Epithelial cell of prostate (primary cell): ENCODE measurements around the gene SORCS2.

Source experiments
- DNase-seq: peaks from one replicate; pipeline ENCODE4 v3.0.0-alpha.2; 2011; ENCODE audit warnings: low read depth, low spot score
- H3K27ac ChIP-seq: fragments of 450-650 bp; 2 replicates; pipeline ENCODE4 v1.5.1; 2017; ENCODE audit warnings: mild to moderate bottlenecking

The SORCS2 gene

DNA sequence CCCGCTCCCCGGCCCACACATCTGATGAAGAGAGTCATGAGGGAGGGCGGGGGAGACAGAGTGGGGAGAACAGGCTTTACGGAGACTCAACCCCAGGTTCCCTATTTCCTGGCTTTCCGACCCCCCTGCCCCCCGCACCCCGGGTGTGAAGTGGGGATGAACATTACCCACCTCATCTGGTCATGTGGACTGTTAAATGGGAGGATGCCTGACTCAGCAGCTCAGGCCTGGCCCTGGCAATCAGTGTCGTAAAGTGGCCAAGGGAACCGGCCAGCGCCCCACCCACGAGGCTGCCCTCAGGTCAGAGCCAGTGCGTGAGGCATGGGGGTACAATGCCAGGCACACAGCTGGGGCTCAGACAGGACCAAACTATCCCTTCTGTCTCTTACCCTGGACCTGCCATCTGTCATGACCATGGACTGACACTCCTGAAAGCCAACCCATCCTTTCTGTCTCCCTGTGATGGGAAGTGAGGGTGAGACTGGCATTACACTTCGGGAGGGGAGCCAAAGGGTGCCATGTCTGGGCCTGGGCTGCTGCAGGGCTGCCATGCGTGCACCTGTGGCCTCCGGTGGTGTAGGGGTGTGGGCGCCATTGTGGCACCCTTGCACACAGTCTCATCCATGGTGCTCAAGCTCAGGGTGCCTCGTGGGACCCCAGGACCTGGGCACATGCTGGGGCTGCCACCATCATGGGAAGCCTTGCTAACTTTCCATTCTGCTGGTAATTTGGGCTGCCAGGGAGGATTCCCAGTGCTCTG lies 348.5 kb downstream of the SORCS2 start:
- no peak for DNase-seq
- no peak overlapping the region for H3K27ac ChIP-seq

DNA sequence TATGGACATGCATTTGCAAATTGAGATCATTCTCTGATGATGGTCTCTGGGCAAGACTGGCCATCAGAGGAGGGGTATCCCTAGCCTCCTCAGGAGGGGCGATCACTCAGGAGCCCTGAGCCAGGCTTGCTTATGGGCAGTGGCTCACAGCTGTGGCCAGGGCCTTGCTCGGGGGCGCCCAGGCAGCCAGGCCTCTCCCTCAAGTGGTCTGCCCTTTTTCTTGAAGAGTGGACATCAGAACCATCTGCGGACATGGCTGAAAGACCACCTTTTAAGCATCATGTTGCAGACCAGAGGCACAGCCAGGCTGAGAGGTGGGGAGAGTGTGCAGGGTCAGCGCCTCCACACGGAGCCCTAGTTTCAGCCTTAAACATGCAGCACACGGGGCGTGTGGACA lies 349.1 kb downstream of the SORCS2 start:
- no peak for DNase-seq
- no peak overlapping the region for H3K27ac ChIP-seq

DNA sequence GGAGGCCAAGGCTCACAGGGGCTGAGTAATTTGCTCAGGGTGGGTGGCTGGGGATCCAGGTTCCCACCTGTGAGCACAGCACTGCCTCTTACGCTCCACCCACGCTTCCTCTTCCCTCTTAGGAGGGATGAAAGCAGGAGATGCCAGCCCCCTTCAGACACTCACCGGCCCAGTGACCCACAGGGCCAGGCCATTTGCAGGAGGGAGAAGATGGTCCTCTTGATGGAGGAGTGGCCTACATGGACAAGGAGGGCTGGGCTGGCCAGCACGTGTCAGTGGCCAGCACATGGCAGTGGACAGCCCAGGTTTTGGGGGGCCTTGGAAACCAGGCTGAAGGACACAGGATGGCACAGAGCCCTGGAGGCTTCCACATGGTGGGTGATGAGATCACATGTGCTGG lies 350.4 kb downstream of the SORCS2 start:
- no peak for DNase-seq
- no peak overlapping the region for H3K27ac ChIP-seq

DNA sequence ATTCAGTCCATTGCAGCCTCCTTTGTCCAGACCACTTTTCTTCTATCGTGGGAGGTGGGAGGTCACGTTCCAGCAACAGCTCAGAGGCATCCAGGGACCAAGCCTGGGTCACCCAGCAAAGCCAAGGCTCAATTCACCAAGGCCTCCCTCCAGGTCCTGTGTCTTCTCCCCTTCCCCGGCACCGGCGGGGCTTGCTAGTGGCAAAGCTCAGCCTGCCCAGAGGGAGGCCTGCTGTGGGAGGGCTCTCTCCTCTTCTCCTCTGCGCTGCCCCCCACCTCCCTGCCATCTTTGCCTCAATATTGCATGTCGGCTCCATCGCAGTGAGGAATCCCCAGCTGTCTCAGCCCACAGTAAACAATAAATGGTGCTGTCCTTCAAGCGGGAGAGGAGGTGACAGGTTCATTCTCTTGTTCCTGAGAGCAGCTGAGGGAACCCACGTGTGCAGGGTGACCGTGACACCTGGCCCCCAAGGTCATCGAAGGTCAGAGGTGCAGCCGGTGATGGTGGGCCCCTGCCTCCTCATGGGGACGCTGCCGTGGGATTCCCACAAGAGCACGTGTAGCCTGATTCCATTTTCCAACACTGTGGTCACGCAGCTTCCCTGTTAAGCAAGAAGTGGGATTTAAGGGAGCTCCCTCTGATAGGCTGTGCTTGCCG lies 353.9 kb downstream of the SORCS2 start:
- DNase-seq, result no peak
- H3K27ac ChIP-seq, result no peak overlapping the region

DNA sequence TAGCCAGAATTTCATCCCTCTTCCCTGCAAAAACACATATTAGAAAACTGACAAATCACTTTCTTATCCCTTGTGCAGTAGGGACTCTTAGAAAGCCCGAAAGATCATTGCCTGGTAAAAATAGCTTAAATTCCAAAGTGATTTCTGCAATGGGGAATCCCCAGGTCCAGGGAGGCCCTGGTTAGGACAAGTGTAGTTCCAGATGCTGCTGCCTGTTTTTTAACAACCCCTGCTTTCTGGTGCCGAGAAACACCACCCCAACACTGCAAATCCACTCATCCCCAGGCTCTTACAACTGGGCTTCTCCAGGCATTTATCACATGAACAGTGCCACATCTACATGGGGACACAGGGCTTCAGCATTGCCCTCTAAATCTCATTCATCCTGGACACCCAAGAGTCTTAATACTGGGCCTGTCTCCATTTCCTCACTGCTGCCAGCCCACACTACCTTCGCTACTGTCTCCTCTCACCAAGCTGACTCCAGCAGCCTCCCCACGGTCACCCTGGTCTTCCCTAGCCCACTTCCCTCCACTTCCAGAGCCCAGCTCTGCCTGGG lies 354.6 kb downstream of the SORCS2 start:
- no peak for DNase-seq
- H3K27ac ChIP-seq, result peak overlapping the region; percentile 36

DNA sequence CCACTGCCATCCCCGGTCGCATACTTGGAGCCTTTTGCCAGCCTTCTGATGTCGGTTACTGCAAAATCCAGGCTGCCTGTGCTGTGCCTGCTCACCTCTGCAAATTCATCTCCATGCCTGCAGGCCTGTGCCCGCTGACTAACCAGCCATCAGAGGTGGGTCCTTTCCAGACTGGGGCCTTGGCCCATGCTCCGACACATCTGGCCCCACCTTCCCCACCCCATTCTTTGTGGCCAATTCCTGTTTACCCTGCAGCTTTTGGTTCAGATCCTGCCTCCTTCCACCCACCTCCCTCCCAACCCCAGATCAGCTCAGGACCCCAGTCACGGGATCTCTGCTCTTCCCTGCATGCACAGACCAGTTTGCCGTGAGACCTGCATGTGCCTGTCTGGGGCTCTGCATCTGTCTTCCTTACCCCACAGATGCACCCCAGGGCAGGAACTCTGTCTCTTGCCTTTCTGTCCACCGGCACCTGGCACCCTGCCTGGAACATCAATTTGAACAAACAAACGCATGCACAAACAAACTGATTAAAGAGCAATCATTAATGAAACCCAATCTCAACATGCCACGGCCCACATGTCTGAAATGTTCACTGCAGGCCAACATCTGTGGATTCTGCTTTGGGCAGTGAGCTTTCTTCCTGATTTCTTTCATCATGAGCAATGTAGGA lies 355.2 kb downstream of the SORCS2 start:
- peak overlapping the region; percentile 36 for H3K27ac ChIP-seq
- peak; percentile 40 for DNase-seq

DNA sequence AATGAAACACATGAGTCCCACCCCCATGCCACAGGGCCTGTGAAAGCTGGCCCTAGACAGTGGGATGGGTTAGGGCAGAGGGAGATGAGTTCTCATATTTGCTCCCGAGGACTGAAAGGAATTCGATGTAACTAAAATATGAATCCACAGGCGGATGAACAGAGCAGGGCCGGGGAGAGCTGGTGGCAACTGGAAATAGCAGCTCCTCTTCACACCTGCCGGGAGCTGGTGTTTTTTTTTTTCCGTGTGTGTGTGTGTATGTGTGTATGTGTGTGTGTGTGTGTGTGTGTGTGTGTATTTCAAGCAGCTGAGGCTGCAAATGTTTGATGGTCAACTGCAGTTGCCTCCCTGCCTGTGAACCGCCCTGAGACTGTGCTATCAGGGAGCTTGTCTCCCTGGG lies 357.5 kb downstream of the SORCS2 start:
- no peak for DNase-seq
- no peak overlapping the region for H3K27ac ChIP-seq

DNA sequence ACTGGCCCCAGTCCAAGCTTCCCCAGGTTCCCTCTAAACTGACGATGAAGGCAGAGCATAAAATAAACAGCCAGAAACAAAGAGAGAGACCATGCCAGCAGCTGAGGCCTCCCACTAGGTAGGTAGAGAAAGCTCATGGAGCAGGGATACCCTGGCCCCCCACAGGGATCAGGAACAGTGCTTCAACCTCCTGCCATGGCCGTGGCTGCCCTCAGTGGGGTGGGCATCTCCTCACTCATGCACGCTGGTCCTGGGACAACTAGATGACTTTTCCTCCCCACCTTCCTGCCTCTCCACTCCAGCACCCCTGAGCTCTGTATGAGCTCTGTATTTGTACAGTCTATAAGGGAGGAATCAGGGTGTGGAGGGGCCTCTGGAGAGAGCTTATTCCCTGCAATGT lies 360.1 kb downstream of the SORCS2 start:
- H3K27ac ChIP-seq, result no peak overlapping the region
- DNase-seq, result no peak

DNA sequence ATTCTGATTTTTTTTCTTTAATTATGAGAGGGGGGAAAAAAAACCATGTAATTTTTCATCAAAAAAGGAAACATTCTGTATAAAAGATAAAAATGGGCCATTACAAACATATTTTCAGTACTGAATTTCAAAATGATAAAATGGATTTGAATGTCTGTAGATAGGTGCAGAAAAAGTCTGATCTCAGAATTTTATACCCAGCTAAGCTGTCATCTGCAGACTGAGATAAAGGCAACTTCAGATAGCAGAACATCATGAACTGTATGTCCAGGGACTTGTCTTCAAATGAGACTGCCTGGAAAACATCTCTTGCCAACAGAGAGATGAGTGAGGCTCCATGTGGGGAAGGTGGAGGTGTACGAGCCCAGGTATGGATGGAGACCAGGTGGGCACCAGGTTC lies 360.9 kb downstream of the SORCS2 start:
- no peak overlapping the region for H3K27ac ChIP-seq
- DNase-seq, result no peak

DNA sequence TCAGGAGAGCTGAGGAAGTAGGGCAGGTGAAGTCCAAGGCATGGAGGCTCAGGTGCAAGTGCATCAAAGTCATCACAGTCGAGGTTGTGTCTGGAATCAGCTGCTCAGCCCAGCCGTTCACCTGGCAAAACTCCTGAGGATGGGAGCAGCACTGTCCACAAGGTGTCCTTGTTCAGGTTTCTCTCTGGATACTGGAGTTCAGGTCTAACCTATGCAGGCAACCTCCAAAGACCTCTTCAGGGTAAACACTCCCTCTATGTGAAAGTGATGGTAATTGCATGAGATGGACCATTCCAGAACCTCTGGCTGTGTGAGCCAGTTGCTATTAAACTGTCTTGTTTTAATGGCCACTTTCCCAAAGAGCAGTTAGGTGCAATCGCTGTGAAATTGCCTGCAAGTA lies 362.6 kb downstream of the SORCS2 start:
- no peak for DNase-seq
- no peak overlapping the region for H3K27ac ChIP-seq

DNA sequence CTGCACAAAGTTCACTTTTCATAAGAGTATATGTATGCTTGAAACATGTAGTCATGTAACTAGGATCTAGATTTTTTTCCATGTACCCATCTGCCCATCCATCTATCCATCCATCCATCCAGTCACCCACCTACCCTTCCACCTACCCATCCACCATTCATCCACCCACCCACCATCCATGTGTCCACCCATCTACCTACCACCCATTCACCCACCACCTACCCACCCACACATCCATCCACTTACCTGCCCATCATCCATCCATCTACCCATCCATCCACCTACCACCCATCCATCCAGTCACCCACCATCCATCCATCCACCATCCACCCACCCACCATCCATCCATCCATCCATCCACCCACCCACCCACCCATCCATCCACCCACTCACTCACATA lies 364.2 kb downstream of the SORCS2 start:
- DNase-seq, result no peak
- no peak overlapping the region for H3K27ac ChIP-seq

DNA sequence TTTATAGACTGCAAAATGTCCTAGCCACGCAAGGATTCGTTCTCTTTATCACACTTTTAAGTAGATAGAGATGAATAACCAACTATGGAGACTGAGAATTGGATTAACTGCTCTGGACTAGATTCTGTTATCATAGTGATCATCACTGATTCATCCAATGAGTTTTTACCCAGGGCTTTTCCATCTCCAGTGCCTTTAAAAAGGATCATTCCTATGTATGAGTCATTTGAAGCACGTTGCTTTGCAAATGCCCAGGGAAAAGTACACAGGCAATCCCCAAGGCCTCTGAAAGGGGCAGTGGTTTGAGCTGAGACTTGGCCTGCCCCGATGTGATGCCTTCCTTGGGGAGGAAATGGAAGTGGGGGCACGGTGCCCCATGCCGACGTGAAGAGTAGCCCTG lies 365.1 kb downstream of the SORCS2 start:
- DNase-seq, result peak; percentile 24
- H3K27ac ChIP-seq, result no peak overlapping the region

DNA sequence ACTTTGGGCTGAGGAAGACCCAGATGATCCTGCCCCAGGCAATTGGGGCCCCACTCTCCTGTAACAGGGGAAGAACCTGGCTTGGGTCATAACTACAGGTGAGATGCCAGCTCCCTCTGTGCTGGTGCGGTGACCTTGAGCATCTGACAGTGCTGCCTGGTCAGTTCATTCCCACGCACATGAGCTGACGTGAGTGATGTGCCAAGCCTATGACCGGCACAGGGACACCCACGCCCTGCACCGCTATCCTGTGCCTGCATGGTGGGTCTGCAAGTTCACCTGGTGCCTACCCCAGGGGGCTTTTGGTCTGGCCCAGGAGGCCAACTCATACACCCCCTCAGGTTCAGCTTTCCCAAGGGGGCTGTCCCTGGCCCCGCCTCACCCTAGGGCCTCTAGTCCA lies 366.1 kb downstream of the SORCS2 start:
- H3K27ac ChIP-seq, result no peak overlapping the region
- no peak for DNase-seq

DNA sequence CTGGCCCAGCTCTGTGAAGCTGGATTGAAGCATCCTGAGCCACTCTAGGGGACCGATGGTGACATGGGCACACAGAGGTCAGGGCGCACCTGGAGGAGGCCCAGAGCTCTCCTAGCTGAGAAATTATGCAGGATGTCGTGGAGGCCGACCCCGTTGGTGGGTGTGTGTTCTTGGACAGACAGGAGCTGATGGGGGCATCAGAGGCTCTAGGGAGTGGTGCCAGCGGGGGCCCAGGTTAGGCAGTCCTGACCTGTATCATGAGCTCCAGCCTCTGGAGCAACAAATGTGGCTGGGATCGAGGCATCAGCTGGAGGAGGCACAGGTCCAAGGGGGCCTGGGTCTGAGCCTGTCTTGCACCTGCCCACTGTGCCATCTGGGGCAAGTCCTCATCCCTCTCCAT lies 367.0 kb downstream of the SORCS2 start:
- no peak for DNase-seq

DNA sequence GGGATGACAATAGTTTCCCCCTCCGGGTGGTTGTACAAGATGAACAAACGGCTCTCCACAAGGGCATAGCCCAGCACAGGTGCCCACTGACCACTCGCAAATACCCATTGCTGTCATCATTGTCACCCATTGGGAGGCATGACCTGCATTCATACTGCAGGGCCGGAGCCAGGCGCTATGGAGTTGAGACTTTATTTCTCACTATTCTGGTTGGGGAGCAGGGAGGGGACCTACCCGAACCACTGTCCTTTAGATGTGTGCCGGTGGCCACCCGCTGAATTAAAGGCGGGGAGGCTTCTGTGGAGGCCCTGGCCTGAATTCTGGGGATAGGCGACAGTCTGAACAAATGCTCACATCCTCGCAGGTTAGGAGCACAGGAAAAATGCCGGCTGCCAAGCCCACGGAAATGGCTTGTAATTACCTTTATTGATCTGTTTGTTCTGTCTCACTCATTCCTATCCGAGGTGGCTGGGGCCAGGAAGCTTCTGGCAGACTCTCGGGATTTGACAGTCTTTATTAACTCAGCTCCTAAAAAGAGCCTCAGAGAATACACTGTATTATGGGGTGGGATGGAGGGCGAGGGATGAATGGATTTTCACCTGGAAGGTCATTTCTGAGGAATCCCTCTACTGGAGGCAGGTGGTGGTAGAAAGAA lies 367.5 kb downstream of the SORCS2 start:
- no peak for DNase-seq
- no peak overlapping the region for H3K27ac ChIP-seq

More for the DNA sequence above, 367.0 kb downstream of the SORCS2 start:
- H3K27ac ChIP-seq, result no peak overlapping the region

DNA sequence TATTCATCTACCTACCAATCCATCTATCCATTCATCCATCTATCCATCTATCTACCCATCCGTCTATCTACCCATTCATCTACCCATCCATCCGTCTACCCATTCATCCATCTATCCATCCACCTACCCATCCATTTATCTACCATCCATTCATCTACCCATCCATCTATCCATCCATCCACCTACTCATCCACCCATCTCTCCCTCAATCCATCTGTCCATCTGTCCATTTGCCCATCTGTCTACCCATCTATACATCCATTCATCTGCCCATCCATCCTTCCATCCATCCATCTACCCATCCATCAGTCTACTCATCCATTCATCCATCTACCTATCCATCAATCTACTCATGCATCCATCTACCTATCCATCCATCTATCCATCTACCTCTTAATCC lies 369.2 kb downstream of the SORCS2 start:
- DNase-seq, result no peak
- no peak overlapping the region for H3K27ac ChIP-seq

DNA sequence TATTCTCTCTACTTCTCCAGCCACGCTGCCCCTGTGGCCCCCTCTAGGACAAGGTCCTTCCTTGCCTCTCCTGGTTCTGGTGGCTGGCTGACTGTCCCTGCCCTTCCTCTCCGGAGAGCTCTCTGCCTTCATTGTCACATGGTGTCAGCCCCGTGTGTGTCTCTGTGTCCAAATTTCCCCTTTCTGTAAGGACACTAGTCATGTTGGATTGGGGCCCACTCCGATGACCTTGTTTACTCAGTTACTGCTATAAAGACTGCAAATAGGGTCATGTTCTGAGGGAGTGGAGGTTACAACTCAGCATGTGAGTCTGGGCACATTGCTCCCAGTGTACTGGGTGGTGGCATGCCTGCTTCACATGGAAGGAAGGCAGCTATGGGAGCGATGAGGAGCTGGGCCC lies 371.9 kb downstream of the SORCS2 start:
- no peak overlapping the region for H3K27ac ChIP-seq
- DNase-seq, result no peak

DNA sequence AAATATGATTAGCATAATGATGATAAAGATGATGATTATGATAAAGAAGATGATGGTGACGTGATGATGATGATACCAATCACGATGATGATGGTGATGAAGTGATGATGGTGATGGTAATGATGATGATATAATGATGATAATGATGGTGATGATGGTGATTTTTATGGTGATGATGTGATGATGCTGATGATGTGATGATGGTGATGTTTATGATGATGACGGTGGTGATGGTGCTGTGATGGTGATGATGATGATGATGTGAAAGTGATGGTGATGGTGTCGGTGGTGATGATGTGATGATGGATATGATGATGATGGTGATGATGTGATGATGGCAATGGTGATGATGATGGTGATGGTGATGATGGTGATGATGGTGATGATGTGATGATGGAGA lies 373.1 kb downstream of the SORCS2 start:
- DNase-seq, result no peak
- H3K27ac ChIP-seq, result no peak overlapping the region

DNA sequence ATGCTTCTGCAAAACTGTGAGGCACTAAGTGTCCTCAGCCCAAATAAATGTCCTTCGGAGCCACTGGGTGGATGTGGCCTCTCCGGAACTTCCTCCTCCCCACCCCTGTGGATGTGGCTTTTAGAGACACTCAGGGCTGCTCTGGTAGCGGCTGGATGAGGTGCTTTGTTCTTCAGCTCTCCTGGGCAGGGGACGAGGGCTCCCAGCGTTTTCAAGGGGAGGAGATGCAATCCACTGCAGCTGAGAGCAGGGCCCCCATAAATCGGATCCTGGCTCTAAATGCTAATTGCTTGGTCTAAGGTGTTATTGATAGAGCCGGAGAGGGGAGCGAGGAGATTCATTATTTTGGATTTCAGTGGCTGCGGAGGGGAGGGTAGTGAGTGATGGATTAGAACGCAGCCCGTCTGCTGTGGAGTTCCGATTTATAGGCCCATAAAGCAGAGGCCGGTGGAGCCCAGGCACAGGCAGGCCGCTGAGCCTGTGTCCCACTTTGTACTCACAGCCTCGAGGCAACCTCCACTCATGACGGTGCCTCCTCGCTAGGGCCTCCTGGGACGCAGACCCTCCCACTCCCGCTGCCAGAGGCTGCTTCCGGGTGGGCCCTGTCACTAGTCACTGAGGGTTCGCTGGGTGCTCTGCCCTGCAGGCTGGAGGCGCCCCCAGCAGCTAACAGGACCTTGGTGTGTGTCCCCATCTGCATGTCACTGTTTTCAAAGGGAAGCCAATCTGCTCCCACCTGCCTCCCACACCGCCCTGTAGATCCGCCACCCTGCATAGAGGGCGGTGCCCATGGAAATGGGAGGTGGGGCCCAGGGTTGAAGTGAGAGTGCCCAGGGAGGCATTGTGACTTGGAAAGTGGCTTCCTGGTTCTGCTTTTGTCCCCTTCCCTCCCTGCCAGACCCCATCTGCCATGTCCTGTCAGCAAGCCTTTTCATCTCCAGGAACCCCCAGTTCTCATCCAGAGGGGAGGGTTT lies 377.8 kb downstream of the SORCS2 start:
- DNase-seq, result no peak
- no peak overlapping the region for H3K27ac ChIP-seq

DNA sequence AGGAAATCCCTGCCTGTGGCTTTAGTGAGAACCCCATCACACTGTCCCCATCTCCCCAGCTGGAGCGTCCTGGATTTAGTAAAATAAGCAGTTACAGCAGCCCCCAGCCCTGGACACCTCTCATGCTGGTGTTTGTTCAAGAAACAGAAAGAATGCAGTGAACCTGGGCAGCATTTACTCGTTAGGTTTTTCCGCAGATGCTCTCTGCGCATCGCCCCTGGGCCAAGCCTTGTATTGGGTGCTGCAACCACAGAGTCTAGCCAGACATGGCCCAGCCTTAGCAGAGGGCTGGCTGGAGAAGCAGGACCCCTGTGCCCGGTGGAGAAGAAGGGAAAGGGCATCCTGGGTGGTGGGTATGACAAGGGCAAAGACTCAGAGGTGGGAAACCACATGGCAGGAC lies 378.7 kb downstream of the SORCS2 start:
- no peak overlapping the region for H3K27ac ChIP-seq
- DNase-seq, result no peak
